B cell (primary cell): Measurements from ENCODE around the gene ELP1.
A peak's percentile ranks its signal among the peaks of the same experiment; 100 is the strongest.

Experiments
- CTCF ChIP-seq: fragments of 200-600 bp; IDR thresholded peaks from one replicate; pipeline ENCODE4 v1.8.0; 2022; ENCODE audit warnings: antibody characterized with exemption, mild to moderate bottlenecking
- EZH2 ChIP-seq: IDR thresholded peaks from 2 replicates; pipeline ENCODE4 v1.6.1; 2012; ENCODE audit warnings: borderline replicate concordance, low read depth, mild to moderate bottlenecking, moderate library complexity, low read length; ENCODE audit not compliant: insufficient read depth, poor library complexity, severe bottlenecking

- TF ChIP-seq CTCF (peak; percentile 26), EZH2 (no peak)
Observed at GRCh38 chr9:108933718-108934322, at the start of gene ELP1.
